Loucy (cell line): ENCODE results near the gene RPL37.
A peak's percentile ranks its signal among the peaks of the same experiment; 100 is the strongest.

Experiments used
- EZH2phosphoT487 ChIP-seq: fragments of 200-600 bp; IDR thresholded peaks from 2 replicates; pipeline ENCODE4 v1.6.1; 2018; ENCODE audit warnings: antibody characterized with exemption, mild to moderate bottlenecking, moderate library complexity, borderline replicate concordance
- TF ChIP-seq, protein P1 (sequence below): fragments of 200-600 bp; sonication (generic); conservative IDR thresholded peaks from 2 replicates; pipeline ENCODE4 v1.5.1; 2014; ENCODE audit warnings: mild to moderate bottlenecking, antibody characterized with exemption, low read length

DNA sequence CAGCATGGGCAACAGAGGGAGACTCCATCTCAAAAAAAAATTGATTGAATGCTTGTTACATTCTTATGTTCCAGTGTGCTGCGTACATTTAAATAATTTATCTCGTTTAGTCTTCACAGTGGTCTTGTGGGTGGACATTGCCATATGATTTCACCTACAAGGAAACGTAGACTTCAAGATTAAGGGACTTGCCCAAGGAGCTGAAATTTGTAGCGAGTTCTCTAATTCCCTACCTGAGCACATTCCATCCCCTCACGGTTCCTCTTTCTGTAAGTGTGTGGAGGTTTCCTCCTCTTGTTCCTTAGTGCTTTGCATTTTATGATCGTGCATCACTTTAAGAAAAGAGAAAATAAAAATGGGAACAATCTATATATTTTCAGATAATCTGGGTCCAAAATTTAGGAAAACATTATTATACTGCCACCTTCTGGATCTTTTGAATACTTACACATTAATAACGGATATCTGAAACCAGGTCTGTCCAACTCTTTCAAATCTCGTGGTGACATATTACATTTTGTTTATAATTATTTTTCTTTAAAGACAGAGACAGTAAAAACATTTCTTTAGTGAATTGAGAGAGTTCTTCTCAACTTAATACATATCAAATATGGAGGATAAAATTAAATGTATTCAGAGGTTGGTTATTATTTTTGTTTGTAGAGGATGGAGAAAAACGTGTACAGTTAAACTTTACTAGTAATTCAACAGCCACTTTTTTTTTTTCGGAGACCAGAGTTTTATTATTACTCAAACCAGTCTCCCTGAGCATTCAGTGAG, 44.3 kb upstream of the RPL37 start:
- TF ChIP-seq, protein P1, sequence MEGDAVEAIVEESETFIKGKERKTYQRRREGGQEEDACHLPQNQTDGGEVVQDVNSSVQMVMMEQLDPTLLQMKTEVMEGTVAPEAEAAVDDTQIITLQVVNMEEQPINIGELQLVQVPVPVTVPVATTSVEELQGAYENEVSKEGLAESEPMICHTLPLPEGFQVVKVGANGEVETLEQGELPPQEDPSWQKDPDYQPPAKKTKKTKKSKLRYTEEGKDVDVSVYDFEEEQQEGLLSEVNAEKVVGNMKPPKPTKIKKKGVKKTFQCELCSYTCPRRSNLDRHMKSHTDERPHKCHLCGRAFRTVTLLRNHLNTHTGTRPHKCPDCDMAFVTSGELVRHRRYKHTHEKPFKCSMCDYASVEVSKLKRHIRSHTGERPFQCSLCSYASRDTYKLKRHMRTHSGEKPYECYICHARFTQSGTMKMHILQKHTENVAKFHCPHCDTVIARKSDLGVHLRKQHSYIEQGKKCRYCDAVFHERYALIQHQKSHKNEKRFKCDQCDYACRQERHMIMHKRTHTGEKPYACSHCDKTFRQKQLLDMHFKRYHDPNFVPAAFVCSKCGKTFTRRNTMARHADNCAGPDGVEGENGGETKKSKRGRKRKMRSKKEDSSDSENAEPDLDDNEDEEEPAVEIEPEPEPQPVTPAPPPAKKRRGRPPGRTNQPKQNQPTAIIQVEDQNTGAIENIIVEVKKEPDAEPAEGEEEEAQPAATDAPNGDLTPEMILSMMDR = peak; percentile 89
- no peak for TF ChIP-seq EZH2phosphoT487
